Measurements from ENCODE around the gene WDR7. TPM values are rescaled to one million over a fixed set of nuclear protein-coding genes. Genes with fewer than 3 reads are reported as not detected.
A peak's percentile ranks its signal among the peaks of the same experiment; 100 is the strongest.

Gene WDR7
- total and polyA plus RNA-seq, 9 of the 15 experiments (the other 6 are each of a cell fraction or from before 2014, with no cell fraction given) = 1.4 to 9.4 (median 5.3) TPM

DNA sequence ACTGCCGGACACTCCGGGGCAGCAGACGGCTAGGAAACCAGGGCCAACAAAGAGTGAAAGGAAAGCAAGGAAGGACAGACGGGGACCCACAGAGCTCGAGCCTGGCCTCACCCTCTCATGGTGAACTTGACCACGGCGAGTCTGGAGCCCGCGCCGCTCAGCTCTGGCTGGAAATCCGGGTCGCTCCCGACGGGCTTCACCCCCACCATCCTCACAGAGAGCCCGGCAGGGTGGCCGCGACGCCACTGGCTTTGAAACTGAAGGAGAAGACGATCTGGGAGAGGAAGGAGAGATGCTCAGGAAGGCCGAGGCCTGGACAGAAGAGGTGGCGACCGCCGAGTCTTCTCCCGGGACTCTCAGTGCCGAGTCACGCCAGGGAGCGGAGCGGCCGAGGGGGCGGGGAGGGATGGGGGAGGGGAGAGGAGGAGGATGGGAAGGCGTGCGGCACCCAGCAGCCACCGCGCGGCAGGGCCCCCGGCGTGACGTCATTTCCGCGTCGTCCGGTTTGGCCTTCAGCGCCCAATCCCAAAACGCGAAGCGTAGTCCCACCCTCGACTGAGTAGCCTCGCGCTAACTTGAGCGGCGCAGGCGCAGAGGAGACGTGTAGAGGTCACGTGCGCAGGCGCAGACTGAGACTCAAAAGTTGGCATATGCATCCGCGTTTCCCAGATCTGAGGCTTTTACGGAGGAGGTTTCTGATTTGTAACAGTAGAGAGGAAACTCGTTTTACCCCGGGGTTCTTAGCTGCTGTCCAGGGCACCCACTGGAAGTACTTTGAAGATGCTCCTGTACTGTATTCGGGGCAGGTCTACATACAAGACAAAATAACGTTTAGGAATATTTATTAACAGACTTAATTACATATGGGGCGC, 12.7 kb upstream of the WDR7 start, which contains the start of gene TXNL1 (continued):
- TF ChIP-seq MAZ (CRISPR knock-in tag; conservative IDR thresholded peaks at IDR 0.05 in 1 of 2, IDR thresholded peaks at IDR 0.05 in 1 of 2) (peak; percentile 72 to 78; a peak in 3 of 4 replicates), IRF2 (CRISPR knock-in tag; IDR thresholded peaks at IDR 0.05) (no peak), MAFF (IDR thresholded peaks at IDR 0.05; ENCODE audit: low read length) (no peak), JUNB (CRISPR knock-in tag; conservative IDR thresholded peaks at IDR 0.05) (no peak), ADNP (tag; IDR thresholded peaks at IDR 0.05) (no peak), TBP (optimal IDR thresholded peaks at IDR 0.05; ENCODE audit: low read depth, low read length) (peak; percentile 33), PTRF (tag; IDR thresholded peaks at IDR 0.05) (no peak), THRAP3 (IDR thresholded peaks at IDR 0.05; ENCODE audit: borderline replicate concordance) (no peak), BRCA1 (IDR thresholded peaks at IDR 0.05) (no peak), BRCA1 (CRISPR knock-in tag; IDR thresholded peaks at IDR 0.05) (no peak), ZBTB11 (CRISPR knock-in tag; IDR thresholded peaks at IDR 0.05) (0 out of 6 replicates have a peak, but pooled peaks of 1 of the 3 experiments have one; percentile 27), RFX5 (IDR thresholded peaks at IDR 0.05; ENCODE audit: low read depth, low read length) (0 out of 2 replicates have a peak, but pooled peaks have one; percentile 24), TAF1 (IDR thresholded peaks at IDR 0.05; ENCODE audit: control insufficient read depth, extremely low read depth, insufficient read depth, low read length, severe bottlenecking) (peak; percentile 90), U2AF2 (optimal IDR thresholded peaks at IDR 0.05; ENCODE audit: low read depth, low read length) (no peak), JUND (IDR thresholded peaks at IDR 0.05; ENCODE audit: borderline replicate concordance, low read depth, low read length) (peak; percentile 85), JUND (tag; IDR thresholded peaks at IDR 0.05; ENCODE audit: borderline replicate concordance, low read depth, low read length) (peak; percentile 73; the same call in 2 of the 3 replicates), ZNF146 (CRISPR knock-in tag; IDR thresholded peaks at IDR 0.05; ENCODE audit: unreplicated experiment) (no peak), ELF2 (CRISPR knock-in tag; IDR thresholded peaks at IDR 0.05) (peak; percentile 72; the same call in 1 of the 2 replicates), NR2C1 (IDR thresholded peaks at IDR 0.05) (no peak), NR2C1 (tag; IDR thresholded peaks at IDR 0.05) (peak; percentile 3; the same call in 1 of the 2 replicates), FOXM1 (IDR thresholded peaks at IDR 0.05; ENCODE audit: low read depth) (no peak), FOXM1 (CRISPR knock-in tag; IDR thresholded peaks at IDR 0.05; ENCODE audit: low read depth) (no peak), CCNT2 (IDR thresholded peaks at IDR 0.05; ENCODE audit: borderline replicate concordance, extremely low read depth, insufficient read length, low read depth, low read length) (peak; percentile 62), SAFB (IDR thresholded peaks at IDR 0.05; ENCODE audit: borderline replicate concordance, low read depth, low read length) (no peak)
- TF ChIP-seq, protein P1, sequence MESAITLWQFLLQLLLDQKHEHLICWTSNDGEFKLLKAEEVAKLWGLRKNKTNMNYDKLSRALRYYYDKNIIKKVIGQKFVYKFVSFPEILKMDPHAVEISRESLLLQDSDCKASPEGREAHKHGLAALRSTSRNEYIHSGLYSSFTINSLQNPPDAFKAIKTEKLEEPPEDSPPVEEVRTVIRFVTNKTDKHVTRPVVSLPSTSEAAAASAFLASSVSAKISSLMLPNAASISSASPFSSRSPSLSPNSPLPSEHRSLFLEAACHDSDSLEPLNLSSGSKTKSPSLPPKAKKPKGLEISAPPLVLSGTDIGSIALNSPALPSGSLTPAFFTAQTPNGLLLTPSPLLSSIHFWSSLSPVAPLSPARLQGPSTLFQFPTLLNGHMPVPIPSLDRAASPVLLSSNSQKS (CRISPR knock-in tag; IDR thresholded peaks at IDR 0.05) = no peak

Measured in K562 (cell line).